ENCODE measurements around the gene RNF220.

Gene RNF220

DNA sequence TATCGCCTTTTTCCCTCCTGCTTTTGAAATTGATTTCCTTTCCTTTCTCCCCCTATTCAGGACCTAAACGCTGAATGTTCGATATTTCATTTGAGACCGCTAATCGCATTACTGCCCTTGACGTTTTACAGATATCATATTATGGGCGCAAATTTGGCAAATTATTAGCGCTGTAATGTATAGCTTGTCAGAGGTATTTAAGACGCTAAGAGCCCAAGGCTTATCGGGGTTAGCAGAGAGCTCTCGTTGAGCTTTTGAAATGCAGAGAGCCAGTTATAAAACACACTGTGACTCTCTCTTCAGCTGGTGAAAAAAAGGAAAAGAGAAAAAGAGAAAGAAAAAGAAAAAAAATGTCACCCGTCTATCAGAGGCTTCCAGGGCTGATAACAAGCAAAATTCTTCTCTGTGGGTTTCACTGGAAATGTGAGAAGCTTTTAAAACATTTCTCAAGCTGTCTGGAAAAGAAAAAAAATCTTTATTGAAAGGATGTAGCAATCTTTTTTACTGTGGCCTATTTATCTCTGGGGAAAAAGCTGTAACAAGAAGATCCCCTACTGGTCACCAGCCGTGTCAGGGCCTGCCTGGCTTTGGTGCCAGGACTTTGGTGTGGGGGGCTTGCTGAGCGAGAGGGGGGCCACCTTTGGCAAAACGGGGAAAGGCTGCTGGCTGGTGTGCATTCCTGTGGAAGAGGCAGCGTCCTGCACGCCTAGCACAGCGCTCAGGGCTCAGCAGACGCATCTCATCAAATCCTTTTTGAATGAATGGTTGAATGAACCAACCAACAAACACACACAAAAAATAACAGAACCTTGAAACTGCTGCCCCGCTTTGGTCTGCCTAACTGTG, 119.8 kb downstream of the RNF220 start:
- DNase-seq = no peak

DNA sequence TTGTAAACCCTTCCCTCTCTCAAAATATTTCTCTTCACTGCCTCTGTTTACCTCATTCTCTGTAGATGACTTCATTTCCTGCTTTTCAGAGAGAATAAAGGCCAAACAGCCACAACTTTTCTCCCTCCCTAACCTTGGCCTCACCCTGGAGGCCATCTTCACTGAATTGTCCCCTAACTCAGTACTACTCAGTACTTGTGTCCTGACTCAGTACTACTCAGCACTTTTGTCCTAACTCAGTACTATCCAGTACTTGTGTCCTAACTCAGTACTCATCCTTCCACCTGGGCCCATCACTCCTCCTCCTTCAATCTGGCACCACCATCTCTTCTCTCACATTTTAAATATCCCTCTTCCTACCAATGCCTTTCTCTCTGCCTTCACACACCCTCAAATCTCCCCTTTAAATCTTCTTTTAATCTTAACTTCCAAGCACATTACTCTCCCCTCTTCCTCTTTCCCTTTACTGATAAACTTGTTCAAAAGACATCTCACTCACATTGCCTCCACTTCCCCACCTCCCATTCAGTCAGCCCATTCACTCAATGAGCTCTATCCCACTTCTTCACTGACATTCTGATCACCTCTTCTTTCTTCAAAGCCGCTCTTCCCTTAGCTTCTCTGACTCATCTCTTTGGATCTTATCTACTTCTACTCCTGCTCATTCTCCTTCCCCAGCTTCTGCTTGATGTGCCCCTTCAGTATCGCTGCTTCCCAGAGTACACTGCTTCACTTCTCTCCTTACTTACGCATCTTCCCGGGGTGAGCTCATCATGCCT, 121.4 kb downstream of the RNF220 start:
- DNase-seq = no peak

DNA sequence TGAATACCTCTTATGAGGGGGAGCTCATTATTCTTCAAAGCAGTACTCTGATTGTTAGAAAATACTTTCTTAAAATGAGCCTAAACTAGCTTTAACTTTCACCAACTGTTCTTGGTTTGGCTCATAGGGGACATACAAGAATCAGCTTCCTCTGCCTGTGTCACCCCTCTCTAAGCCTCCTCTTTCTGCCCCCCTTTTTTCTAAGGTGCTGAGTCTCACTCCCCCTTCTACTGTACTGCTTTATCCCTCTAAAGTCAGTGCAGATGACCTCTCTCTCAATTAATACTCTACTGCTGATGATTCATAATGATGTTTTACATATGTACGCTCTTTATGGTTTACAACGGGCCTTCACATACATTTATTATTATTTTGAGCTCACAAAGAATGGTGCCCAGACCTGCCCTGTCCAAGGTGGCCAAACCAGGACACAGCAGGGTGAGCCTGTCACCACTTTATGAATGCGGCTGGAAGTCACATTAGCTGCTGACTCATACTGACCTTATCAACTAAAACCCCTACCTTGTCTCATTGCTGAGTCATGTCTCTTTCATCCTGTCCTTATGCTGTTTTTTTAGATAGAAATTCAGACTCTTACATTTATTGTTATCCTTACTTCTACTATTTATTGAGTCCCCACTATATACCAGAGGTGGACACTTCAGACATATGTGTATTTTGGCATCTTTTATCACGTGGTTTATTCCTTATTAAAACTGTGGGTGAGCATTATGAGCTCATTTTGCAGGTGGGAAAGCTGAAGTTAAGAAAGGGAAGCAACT, 126.9 kb downstream of the RNF220 start:
- DNase-seq = no peak

DNA sequence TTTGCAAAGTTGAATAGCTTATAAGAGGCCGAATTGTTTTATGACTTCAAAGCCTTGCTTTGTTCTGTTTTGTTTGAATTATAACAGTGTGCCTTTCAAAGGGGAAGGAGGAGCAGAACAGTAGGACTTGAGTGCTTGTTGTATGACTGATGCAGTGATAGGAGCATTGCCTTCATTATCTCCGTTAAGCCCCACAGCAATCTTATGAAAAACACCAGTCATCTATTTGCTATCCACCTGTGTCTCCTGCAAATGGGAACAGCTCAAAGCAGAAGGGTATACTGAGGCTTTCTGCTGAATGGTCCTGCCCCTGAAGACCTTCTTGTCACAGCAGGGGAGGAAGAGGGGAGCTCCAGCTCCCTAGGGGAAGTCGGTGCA, 127.5 kb downstream of the RNF220 start:
- DNase-seq = no peak

DNA sequence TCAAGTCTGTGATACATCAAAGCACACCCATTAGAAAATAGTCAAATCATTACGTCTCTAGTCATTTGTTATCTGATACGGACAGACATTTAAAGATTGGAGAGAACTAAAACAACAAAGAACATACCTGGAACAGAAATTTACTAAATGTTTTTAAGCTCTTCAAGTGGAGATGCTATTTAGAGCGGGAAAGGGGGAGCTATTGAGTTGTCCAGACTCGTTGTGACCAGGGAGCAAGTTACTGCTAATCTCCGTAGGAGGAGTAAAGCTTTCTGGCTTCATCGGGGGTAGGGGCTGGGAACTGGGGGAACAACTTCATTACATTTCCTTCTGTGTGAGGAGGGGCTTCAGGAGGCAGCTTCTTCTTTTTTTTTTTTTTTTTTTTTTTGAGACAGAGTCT, 129.7 kb downstream of the RNF220 start:
- DNase-seq = no peak

DNA sequence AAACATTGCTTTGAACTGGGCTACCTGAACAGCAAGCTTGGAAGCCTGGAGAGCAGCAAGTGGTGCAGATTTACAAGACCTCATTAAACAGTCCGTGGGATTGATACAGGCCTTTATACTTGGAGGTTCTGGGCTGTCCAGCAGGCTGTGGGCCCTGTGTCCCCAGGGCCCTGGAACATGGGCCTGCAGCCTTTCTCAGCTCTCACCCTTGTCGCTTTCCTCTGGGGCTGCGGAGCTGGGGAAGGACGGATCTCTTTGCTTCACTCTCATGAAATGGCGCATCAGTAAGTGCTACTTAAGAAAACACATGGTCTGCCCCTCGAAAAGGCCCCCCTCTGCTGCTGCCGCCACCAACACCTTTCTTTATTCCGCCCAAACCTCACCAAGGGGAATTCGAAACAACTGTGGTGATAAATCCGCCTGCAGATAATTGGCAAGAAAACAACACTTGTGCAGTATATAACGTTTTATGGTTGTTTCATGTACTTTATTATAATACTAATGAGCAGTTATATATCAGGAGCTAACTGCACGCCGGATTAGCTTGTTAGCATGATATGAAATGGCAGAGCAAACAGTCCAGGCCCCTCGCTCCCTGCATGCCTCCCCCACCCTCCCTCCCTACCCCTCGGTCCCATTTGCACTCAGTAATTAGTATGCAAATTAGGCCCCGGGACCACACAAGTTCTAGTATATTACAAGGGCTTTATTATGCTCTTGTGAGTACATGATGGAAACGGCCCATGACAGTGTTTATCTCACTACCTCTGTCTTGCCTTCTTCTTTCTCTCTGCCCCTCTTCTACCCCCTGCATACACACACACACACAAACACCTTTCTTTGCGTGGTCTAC, 131.5 kb downstream of the RNF220 start:
- no peak for DNase-seq

DNA sequence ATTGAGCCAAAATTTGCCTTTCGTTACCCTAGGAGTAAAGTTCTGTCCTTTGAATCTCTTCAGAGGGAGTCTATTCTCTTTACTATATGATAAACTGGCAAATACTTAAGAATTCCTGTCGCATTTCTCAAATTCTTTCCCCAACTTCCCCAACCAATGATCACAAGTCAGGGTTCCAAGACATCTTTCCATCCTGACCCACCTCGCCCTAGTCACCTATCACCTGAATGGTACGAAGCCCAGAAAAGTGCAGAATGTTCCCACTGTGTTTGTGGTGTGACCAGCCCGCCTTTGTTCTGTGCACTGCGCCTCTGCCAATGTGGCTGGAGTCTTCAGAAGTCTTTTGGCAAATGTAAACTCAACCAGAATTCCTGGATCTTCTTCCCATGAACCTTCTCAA, 132.5 kb downstream of the RNF220 start:
- no peak for DNase-seq

DNA sequence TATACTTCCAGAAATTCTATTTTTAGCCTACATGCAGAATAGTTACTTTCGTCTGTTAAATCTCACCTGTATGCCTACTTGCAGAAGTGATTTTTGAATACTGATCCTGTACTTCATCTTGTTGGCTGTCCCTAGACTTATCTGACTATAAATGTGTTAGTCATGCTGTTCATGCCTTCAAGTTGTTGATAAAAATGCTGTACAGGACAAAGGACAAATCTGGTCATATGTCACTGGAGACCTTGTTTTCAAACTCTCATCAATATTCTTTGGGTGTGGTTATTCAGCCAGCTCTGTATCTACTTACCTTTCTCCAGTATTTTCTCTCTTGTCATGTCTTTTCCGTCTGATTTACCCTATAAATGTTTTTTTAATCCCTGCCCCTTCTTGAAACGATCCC, 132.9 kb downstream of the RNF220 start:
- DNase-seq = no peak

DNA sequence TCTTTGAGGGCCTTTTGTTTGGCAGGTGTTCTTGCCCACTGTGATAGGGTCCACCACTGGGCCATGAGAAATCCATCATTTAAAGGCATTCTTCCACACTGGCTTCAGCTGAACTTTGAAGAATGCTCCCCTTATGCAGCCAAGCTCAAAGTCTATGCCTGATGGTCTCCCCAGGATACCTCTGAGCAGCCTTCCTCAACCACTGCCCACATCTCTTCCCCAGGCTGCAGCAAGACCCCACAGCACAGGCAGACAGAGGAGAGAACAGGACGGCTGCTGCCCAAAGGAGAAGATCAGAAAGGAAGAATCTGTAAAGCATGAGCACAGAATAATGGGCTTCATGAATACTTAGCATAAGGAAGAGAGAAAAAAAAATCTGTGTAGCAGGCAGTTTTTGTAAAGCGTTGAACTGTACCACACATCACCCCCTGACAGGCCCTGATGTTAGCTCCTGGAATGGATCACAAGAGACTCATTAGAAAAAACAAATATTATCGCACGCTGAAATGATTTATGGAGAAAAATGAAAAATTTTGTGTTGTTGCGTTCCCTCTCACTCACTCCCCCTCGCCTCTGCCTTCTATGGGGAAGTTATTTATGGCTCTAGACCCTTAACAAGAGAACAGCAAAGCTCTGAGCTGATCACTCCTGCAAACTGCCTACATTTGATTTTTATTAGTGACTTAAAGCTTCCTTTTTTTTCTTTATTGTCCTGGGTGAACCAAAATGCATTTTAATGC, 135.1 kb downstream of the RNF220 start:
- no peak for DNase-seq

DNA sequence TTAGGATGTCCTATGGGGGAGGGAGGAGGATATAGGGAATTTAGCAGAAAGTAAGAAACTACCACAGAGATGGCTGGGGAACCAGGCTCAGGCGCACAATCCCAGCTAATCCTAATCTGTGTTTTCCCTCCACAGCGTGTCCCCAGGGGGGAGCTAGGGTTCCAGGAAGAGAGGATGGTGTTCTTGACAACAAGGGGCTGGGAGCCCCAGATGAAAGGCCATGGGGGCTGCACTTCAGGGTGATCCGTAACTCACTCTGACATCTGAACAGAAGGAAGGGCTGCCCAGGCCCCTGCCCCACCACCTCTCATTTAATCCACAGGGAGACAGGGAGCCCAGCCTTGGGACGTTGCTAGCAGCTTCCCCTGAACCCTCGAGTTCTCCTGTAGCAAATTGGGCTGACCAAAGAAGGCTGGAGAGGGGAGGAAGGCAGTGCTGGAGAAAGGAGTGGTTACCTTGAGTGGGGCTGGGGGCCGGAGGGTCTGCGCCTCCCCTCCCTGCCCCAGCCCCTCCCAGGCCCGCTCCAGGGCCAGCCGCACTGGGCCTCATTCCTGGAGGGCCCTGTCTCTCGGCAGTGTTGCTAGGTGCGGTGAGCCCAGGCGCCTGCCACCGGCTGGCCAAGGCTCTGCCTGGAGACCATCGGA, 137.5 kb downstream of the RNF220 start:
- no peak for DNase-seq

DNA sequence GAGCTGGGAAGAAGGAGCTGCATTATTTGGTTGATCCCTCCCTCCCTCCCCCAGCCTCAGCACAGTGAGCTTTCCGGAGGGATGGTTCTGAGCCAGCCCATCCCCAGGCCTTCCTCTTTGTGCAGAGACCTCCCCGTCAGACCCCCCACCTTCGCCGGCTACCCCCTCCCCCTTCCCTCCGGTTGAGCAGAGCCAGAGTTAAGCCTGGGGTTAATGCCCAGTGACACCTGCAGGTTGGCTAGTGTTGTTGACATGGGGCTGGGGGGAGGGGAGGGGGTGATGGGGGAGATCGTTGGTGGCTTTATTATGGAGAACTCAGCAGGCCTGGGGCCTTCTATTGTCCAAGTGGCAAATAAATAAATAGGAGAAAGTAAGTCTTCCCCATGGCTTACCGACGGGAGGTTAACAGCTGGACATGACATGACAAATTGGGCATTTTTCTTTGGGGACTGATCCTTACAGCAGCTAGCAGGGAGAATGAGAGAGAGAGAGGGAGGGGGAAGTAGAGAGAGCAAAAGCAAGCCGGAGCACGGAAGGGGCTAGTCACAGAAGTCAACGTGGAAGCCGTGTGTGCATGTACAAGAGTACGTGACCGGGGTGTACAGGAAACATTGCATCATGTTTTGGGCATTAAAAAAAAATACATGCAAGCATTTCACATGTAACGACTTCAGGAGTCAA, 138.1 kb downstream of the RNF220 start:
- DNase-seq = no peak

DNA sequence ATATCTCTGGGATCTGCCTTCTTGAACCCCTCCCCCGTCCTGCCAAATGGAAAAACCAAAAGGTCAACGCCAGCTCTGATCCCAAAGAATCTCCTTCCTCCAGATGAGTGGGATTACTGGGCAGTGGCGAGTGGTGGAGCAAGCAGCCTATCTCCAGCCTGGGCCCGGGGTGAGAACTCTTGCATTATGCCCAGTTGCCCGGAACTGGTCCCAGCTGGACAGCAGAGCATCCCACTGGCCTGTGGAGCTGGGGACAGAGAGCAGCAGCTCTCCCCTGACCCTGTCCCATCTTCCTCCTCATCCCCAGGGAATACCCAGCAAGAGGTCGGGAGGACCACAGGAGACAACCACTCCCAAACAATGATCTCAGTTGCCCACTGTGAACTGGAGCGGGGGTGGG, 138.7 kb downstream of the RNF220 start:
- no peak for DNase-seq

DNA sequence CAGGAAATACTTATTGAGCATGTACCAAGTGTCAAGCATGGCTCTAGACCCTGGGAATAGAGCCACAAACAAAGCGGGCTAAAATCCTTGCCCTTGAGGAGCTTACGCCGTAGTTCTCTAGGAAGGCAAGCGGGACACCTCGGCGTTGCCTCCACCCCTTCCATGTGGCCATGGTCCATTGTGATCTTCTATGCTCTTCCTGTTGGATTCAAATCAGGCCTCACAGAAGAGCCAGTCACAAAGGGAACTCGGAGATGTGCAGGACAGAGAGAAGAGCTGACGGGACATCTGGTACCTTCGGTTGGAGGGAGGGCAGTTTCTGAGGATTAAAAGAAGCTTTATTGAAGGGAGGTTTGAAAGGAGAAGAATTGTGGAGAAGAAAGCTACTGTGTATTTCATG, 139.9 kb downstream of the RNF220 start:
- DNase-seq = no peak

DNA sequence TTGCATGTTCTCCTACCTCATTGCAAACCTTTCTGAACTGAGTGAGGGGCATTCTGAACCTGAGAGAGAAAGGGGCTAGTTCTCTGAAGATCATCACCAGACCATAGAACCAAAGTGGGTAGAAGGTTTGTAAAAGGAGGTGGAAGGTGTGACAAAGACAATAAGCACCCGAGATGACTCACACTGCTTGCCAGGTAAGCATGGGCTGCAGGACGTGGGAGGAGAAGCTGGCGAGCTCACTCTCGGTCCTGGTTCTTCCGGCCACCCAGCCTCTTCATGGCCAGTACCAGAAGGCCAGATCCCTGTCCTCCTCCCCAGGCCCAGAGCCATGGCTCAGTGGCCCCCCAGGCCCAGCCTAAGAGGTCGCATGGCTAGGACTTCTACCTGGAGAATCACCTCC, 140.9 kb downstream of the RNF220 start:
- DNase-seq = no peak

DNA sequence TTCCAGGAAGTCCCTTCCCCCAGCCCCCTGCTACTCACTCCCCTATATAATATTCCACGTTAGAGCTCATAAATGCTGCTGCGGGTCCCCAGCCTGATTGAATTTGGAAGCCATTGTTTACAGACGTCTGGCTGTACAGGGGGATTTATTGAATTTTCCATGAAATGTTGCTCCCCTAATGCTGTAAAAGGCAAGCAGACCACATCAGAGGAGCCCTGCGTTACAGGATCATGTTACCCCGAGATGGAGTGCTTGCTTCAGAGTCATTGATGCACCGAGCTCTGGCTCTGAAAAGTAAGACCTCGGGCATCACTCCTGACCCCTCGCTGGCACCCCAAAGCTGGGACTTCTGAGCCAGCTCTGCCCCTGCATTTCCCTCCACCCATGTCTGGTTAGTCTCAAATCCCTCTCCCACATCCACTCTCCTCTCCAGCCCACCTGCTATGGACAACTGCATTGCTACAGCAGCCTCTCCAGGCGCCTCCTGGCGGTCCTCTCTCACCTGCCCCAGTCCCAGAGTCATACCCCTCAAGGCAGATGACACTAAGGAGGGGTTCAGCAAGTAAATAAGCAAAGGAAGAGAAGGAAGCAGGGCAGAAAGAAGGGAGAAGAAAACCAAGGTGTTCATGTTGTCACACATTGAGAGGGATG, 141.5 kb downstream of the RNF220 start:
- no peak for DNase-seq

DNA sequence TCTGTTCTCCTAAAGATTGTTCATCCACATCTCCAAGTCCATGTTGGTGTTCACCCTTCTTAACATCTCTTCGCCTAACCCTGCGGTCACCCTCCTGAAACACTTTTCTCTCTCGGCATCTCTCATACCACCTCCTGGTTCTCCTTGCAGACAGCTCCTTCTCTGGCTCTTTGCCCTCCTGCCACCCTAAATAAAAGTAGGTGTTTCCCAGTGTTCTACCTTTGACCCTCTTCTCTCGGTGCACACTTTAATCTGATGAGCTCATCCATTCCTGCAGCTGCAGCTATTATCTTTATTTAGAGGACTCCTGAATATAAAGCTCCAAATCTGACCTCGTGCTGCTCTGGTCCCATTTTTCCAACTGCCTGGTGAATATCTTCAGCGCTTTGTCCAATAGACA, 142.3 kb downstream of the RNF220 start:
- DNase-seq = no peak

DNA sequence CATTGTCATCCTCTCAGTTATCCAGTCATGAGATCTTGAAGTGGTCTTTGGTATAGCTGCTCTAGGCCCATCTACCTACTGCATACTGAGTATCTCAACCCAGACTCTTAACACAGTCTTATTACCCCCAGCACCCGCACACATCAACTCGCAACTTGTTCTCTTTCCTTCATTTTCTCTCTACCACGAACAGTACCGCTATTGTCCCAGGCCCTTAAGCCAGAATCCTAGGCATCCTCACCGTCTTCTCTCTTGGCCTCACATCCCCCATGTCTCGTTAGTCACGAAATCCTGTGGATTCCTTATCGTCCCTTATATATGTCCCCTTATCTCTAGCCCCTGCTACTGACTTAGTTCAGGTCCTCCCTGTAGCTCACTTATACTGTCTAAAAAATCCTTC, 142.8 kb downstream of the RNF220 start:
- DNase-seq = no peak

DNA sequence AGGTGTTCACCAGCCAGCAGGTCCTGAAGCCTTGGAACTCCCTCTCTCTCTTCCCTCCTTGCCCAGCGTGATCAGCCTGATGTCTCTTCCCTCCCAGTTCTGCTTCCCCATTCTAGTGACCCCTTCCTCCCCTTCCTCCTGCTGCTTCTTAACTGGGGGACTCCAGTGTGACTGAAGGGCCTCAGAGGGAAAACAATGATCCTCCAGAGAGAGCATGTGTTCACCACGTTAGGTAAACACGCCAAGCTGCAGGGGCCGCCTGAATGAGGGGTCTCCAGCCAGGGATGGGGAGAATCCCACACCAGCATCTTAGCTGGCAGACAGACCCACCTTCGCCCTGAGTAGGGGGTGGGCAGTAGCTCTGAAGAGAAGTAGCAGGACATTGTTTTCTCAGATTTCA, 144.5 kb downstream of the RNF220 start:
- no peak for DNase-seq

DNA sequence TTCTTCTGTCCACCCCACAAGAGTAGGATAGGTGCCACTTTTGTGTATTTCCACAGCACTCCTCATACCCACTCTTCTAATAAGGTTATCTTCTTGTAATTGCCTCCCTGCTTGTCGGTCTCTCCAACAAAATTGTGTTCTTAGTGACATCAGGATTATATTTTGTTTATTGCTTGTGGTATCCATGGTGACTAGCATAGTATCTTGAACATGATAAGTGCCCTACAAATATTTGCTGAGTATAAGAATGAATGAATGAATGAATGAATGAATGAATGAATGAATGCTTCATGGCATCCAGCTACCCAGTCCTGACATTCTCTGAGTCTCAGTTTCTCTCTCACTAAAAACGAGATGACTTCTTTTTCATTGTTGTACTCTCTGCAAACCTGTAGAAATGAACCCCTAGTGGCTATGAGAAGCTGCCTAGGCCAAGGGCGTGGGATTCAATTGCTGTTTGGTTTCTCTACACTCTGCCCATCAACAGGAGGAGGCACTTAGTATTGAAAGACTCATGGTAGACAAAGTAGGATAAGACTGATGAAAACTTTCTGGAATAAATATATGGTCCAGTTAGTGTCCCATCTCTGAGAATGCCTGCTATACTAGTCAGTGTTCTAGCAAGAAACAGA, 148.2 kb downstream of the RNF220 start:
- no peak for DNase-seq

DNA sequence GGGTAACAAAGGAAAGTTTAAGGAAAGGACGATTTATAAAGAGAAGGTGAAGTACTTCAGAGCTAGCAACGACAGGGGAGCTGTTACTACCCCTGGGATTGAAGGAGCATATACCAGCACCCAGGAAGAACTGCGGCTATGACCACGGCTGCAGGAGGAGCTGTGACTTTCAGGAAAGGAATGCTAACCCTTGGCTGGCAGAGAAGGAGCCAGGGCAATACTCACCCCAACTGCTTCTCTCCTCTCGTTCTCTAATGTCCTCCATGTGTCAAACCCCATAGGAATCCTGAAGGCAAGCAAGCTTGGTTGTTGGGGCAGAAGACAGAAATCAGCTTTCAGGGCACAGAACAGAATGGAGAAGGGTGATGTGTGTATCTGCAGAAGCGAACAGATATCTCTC, 148.7 kb downstream of the RNF220 start:
- DNase-seq = no peak
